Thoracic aorta endothelial cell (primary cell): Measurements from ENCODE around the gene NCBP3. TPM values are rescaled to one million over a fixed set of nuclear protein-coding genes. Genes with fewer than 3 reads are reported as not detected.

Experiments
- total RNA-seq: library from RNA; depleted of rRNA; stranded (reverse); fragments of >200 nt; gene quantifications from 2 replicates; pipeline ENCODE4 v1.2.3, GENCODE V29; 2012

Gene NCBP3
- 40.7 and 48.7 TPM in 2 replicates for total RNA-seq

GRCh38 chr17:3845621-3846436 lies at the start of gene NCBP3:
Gene NCBP3, minus strand, starts transcription at chr17:3846246. Its CDS starts 23 bp downstream, at chr17:3846223.

GRCh38 chr17:3893003-3893719 lies 47.1 kb upstream of the NCBP3 start, which contains the start of gene CAMKK1:
Gene CAMKK1, minus strand, starts transcription at chr17:3893053. Its CDS starts 7,366 bp downstream, at chr17:3885687.

GRCh38 chr17:3800362-3801271 lies 45.4 kb downstream of the NCBP3 start, which contains the start of gene ITGAE:
Gene ITGAE, minus strand, starts transcription at chr17:3801188. Its CDS starts 44 bp downstream, at chr17:3801144.

Other genes starting within 250 kb of the NCBP3 start
- gene TRPV1, start 236.8 kb downstream of the NCBP3 start, total RNA-seq: 0.80 and 1.4 TPM in 2 replicates
- gene SHPK, start 210.0 kb downstream of the NCBP3 start, total RNA-seq: 12.2 and 19.2 TPM in 2 replicates
- gene CTNS, start 209.5 kb downstream of the NCBP3 start, total RNA-seq: 21.0 and 25.1 TPM in 2 replicates
- gene TAX1BP3, start 177.7 kb downstream of the NCBP3 start, total RNA-seq: 159 and 179 TPM in 2 replicates
- gene EMC6, start 177.4 kb downstream of the NCBP3 start, total RNA-seq: 16.9 and 26.9 TPM in 2 replicates
- 0.27 and 1.7 TPM in 2 replicates for gene P2RX5, start 150.1 kb downstream of the NCBP3 start, total RNA-seq
- 11.8 and 22.0 TPM in 2 replicates for gene HASPIN, start 122.3 kb downstream of the NCBP3 start, total RNA-seq
- 19.1 and 22.2 TPM in 2 replicates for gene ITGAE, start 45.1 kb downstream of the NCBP3 start, total RNA-seq
- gene CAMKK1, start 46.8 kb upstream of the NCBP3 start, total RNA-seq: 3.2 and 4.9 TPM in 2 replicates
- gene P2RX1, start 70.2 kb upstream of the NCBP3 start, total RNA-seq: not detected in 2 replicates
- 0.65 and 1.3 TPM in 2 replicates for gene ATP2A3, start 118.2 kb upstream of the NCBP3 start, total RNA-seq